A204.1 (cell line): Measurements from ENCODE around the gene FAM167B.

ENCODE experiments used
- FAIRE-seq: peaks from 2 replicates; lab custom pipeline; 2012; peaks lifted over from hg19 to GRCh38; lab: Jason Lieb, UNC

The FAM167B gene

GRCh38 chr1:32246888-32247273, at the start of gene FAM167B:
FAM167B (plus strand) TSS chr1:32247222; CDS start chr1:32247422, 200 bp downstream.
- no peak for FAIRE-seq

DNA sequence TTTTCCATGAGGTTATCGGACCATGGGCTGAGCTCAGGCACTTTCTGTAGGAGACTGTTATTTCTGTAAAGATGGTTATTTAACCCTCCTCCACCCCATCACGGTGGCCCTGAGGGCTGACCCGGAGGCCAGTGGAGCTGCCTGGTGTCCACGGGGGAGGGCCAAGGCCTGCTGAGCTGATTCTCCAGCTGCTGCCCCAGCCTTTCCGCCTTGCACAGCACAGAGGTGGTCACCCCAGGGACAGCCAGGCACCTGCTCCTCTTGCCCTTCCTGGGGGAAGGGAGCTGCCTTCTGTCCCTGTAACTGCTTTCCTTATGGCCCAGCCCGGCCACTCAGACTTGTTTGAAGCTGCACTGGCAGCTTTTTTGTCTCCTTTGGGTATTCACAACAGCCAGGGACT, 49.2 kb upstream of the FAM167B start:
- no peak for FAIRE-seq

GRCh38 chr1:32198237-32199042, 48.6 kb upstream of the FAM167B start:
- FAIRE-seq, result no peak

GRCh38 chr1:32199043-32199716, 47.8 kb upstream of the FAM167B start:
- FAIRE-seq, result no peak

DNA sequence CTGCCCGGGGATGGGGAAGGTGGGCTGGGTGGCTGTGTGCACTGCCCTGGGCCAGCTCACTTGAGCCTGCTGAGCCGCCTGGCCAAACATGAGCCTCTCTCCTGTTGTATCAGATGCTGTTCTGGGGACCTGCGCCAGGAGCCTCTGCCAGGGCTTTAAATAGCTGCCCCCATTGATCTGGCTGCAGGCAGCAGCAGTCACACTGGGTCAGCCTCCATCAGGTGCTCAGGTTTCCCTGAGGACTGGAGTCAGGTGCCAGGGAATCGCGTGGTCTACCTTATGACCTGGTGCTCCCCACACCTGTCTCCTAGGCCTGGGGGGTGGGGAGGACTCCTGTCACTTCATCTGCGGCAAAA, 47.3 kb upstream of the FAM167B start:
- FAIRE-seq, result no peak

DNA sequence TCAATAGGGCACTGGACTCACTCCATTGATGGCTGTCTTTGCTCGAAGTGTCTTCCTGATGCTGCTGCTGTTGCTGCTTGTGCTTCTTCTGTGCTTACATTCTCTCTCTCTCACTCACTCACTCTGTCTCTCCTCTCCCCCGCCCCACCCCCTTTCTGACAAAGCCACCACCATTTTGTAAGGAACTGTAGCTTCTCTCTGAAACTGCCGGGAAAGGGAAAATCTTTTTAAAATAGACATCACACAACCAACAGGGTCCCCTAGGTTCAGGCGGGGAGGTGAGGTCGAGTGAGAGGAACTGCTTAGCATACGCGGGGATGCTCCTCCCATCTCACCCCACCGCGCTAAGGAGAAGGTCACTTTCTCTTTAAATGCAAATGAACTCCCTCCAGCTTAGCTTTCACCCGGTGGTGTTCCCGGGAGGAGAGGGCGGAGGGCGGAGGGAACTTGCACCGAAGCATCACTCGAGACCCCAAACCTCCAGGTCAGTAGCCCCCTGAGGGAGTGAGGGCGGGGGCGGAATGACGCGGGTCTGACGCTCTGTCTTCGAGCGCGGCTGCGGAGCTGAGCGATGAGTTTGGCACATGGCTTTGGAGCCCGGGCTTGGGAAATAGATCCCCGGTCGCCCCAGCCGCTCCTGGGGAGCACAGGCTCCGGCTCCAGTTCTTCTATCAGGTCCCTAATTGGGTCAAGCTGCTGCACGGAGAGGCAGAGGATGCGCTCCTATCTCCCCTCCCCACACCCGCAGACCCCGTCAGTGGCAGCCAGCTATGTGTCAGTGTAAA, 46.6 kb upstream of the FAM167B start, which contains the start of gene CCDC28B:
Gene CCDC28B (plus strand): TSS at position 370 of the 785 bp plus-strand sequence. CDS start 1,341 bp downstream, outside the sequence.
- FAIRE-seq, result no peak

- FAIRE-seq, result no peak
These were observed 45.8 kb upstream of the FAM167B start for GRCh38 chr1:32201011-32201855.

DNA sequence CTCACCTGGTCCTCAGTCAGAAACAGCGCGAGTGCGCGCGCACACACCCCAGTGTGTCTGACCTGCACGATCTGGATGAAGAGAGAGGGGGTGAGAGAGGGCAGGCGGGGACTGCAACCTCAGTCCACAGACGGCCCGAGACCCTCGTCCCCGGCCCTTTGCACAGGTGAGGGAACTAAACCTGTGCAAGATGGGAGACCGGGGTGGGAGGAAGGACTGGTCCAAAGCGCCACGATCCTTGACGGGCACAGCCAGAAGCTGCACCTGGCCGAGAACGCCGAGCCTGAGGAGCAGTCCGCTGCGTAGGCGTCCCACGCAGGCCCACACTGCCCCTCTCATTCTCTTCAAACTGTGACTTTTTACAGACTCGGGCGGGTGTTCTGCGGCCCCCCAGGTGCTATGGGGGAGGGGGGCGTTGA, 42.1 kb upstream of the FAM167B start:
- no peak for FAIRE-seq

GRCh38 chr1:32205401-32206370, 41.3 kb upstream of the FAM167B start, which contains the start of gene IQCC:
IQCC (plus strand) TSS chr1:32205671; CDS start chr1:32205682, 11 bp downstream.
- FAIRE-seq, result no peak

GRCh38 chr1:32208469-32208868, 38.6 kb upstream of the FAM167B start:
- FAIRE-seq, result no peak

DNA sequence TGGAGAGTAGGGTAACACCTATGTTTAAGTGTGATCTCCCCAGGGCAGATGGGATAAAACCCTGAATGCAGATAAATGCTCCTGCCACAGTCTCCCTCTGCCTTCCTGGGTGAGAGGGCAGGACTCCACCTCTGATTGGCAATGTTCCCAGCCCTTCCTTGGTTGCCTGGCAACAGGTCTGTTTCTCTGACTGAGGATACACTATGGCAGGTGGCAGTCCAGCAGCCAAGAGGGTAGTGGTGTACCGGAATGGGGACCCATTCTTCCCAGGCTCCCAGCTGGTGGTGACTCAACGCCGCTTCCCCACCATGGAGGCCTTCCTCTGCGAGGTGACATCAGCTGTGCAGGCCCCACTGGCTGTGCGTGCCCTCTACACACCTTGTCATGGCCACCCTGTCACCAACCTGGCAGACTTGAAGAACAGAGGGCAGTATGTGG, 38.1 kb upstream of the FAM167B start, which contains the start of gene DCDC2B:
Gene DCDC2B (plus strand): TSS at position 199 of the 438 bp plus-strand sequence. CDS start 5 bp downstream, at position 204.
- FAIRE-seq, result no peak

- no peak for FAIRE-seq
These were observed 31.2 kb upstream of the FAM167B start for GRCh38 chr1:32215629-32216480.

DNA sequence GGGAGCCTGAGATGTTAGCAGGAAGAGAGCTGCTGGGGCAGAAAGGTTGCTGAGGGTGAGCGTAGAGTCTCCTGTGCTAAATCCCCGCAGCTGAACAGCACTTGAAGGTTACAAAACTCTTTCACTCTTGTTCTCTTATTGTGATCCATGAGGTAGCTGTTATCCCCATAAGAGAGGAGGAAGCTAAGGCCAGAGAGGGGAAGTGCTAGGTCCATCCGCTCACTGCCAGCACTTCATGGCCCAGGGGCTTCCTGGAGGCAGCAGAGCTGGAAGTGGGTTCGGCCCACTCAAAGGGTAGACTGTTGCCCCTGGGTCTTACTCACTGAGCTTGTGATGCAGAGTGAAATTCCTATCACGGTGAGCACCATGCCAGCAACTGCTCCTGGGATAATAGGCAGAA, 30.5 kb upstream of the FAM167B start:
- no peak for FAIRE-seq

- no peak for FAIRE-seq
These were observed 28.0 kb upstream of the FAM167B start for GRCh38 chr1:32219022-32219421.

DNA sequence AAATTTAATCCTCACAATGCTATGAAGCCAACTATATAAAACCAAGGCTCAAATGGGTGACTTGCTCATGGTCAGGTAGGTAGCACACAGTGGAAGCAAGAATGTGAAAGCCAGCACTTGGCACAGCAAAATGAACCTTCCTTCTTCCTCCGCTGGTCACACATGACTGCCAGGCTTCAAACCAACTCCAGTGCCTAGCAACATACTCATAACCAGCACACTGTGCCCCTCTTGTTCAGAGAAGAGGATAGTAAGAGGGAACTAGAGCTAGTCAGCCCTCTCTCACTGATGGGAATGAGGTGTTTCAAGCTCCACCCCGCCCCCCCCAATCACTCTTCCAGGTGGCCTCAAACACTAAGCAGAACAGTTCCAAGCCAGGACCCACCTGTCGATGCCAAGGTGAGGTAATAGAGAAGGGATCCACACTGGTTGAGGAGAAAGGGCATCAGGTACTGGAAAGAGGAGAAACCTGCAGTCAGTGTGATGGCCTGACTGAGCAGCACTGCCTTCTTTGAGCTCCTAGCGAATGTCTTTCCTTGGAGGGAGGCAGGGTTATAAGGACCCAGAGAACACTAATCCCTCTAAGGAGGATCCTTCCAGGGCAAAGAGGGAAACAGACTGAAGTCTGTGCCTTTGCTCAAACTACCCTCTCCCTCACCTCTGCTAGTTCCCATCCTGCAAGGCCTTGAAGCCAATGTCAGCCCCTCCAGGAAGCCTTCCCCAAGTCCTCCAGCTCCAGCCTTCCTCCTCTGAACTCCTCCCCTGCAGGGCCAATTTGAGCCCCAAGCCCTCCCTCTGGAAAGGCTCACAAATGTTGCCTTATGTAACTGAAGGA, 26.1 kb upstream of the FAM167B start:
- no peak for FAIRE-seq

DNA sequence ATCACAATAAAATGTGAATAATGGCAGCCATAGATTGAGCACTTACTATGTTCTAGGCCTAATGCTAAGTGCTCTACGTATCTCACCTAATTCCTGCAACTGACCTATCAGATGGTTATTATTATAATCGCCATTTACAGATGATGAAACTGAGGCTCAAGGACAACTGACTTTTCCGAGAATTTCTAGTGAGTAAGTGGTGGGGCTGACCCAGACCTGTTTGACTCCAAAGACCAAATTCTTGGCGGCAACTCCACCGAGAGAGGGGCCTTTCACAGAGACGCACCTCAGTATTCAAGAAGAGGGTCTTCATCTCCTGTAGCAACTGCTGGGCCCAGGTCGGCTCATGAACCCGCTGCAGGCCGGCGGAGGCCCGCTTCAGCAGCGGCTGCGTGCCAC, 25.4 kb upstream of the FAM167B start:
- FAIRE-seq, result no peak

DNA sequence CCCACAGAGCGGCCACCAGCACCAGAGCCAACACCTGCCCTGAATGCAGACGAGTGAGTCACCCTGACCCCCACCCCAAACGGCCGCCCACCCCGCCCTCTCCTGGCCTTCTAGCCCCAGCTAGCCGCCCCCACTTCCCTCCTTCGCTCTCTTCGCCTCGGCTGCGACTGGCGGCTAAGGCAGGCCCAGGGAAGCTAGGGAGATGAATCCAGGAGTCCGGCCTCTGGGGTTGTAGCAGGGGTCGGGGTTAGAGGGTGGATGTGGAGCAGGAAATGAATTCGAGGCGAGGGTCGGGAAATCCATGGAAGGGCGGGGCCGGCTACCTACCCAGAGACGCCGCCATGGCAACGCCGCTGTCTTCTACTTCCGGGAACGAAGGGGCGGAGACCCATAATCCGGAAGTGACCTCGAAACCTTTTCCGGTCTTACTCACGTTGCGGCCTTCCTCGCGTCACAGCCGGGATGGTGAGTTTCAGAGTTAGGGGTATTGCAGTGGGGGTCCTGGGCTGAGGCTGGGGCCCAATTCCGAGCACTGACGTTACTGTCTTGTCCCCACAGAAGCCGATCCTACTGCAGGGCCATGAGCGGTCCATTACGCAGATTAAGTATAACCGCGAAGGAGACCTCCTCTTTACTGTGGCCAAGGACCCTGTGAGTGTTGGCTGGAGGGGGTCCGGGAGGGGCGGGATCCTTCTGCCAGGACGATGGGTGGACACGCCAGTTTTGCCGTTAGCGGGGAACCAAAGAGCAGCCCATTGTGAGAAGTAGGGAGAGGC, 24.9 kb upstream of the FAM167B start, which contains the start of the genes EIF3I and TMEM234:
Gene EIF3I (plus strand): TSS at position 428 of the 776 bp plus-strand sequence. CDS start 35 bp downstream, at position 463.
Gene TMEM234 (minus strand): TSS at position 374 of the 776 bp plus-strand sequence. CDS start 31 bp downstream, at position 343.
- FAIRE-seq, result peak; percentile 44
